NCI-H128 (cell line): ENCODE results near the gene CENPB.

Experiments
- DNase-seq: peaks from one replicate; lab custom pipeline; 2025; ENCODE audit not compliant: unreplicated experiment; lab: John Stamatoyannopoulos, UW

Gene CENPB

GRCh38 chr20:3751305-3751674, 35.2 kb downstream of the CENPB start:
- DNase-seq = no peak

DNA sequence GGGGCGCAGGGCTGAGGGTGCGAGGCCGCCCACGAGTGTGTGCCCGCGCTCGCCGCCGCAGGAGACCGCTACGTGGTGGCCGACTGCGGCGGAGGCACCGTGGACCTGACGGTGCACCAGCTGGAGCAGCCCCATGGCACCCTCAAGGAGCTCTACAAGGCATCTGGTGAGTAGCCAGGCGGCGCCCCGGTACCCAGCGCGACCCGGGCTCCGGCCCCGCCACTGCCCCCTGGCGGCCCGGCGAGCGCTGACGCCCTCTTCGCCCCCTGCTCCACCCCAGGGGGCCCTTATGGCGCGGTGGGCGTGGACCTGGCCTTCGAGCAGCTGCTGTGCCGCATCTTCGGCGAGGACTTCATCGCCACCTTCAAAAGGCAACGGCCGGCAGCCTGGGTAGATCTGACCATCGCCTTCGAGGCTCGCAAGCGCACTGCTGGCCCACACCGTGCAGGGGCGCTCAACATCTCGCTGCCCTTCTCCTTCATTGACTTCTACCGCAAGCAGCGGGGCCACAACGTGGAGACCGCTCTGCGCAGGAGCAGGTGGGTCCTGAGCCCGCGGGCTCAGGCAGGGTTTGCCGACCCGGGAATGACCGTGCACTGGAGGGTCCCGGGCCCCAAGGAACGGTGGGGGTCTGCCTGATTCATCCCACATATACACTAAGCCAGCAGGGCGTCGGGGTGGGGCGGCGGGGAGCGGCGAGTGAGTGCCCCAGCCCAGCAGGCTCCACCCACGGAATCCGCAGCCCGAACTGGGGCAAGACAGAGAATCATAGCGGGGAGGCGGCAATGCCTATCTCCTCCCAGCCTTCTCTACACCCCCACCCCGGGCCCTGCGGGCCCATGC, 36.6 kb downstream of the CENPB start:
- no peak for DNase-seq

GRCh38 chr20:3749087-3749688, 37.4 kb downstream of the CENPB start:
- no peak for DNase-seq

GRCh38 chr20:3748073-3748472, 38.5 kb downstream of the CENPB start:
- no peak for DNase-seq

DNA sequence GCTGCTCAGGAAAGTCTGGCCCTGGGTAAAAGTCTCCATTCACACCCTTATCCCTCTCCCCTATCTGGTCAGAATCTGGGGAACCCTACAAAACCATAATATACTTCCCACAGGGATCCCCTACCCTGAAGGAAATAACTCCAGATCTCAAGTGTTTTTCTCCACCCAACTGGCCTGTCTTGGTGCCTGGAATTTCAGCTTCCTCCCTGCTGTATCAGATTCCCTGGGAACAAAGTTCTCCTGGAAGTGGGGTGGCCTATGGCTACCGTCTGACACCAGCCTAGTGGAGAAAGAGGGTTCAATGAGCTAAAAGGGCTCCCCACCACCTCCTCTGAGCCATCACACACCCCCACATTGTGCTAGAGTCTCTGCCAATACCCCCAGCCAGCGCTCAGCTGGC, 39.1 kb downstream of the CENPB start:
- DNase-seq = no peak

DNA sequence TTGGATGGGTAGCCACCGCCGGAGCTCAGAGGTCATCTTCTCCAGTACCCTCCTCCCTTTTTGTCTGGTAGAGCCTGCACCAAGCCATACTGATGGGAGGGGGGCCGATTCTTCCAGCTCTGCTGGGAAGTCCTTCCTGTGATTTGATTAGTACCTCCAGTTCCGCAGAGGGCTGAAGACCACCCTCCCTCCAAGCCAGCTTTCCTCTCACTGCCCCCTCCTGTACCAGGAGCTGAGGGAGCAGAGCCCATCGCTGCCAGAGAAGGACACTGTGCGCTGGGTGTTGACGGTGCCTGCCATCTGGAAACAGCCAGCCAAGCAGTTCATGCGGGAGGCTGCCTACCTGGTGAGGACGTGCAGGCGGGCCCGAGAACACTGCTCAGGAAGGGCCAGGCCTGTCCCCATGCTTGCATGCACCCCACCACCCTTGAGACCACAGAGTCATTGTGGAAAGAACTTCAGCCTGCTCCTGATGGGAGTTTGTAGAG, 40.8 kb downstream of the CENPB start:
- no peak for DNase-seq

DNA sequence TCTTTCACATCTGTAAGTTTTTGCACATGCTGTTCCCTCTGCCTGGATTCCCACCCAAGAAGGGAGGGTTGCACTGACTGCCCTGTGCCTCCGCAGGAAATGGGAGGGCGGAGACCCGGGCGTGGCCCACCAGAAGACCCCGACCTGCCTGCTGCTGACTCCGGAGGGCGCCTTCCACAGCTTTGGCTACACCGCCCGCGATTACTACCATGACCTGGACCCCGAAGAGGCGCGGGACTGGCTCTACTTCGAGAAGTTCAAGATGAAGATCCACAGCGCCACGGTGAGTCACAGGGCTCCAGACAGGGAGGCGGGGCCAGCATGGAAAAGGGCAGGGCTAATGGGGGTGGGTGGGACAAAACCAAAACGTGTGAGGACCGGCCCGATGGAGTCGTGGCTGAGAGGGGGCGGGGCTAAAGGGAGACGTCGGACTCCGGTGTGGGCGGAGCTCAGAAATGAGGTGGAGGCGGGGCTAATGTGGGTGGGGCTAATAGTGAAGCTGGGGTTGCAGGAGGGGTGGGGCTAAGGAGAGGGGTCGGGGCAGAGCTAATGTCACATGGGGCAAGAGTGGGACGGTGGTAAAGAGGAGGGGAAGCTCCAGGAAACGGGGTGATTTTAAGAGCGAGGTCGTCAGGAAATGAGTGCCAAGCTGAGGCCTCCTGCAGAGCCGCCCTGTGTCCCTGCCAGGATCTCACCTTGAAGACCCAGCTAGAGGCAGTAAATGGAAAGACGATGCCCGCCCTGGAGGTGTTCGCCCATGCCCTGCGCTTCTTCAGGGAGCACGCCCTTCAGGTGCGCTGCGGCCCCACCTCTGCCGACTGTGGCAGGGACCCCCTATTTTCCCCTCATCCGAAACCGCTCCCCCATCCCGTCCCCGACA, 41.5 kb downstream of the CENPB start:
- no peak for DNase-seq

- DNase-seq = no peak
Observed at GRCh38 chr20:3744037-3744436, 42.5 kb downstream of the CENPB start.

DNA sequence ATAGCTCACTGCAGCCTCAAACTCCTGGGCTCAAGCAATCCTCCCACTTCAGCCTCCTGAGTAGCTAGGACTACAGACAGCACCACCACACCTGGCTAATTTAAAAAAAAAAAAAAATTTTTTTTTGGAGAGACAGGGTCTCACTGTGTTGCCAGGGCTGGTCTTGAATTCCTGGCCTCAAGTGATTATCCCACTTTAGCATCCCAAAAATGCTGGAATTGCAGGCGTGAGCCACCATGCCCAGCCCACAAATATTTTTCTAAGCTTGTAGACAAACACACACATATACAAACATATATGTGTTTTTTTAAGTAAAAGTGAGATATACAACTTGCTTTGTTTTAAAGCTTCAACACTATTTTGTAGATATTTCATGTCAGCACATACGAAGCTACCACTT, 43.3 kb downstream of the CENPB start:
- no peak for DNase-seq

- no peak for DNase-seq
Observed at GRCh38 chr20:3741836-3742458, 44.6 kb downstream of the CENPB start.

DNA sequence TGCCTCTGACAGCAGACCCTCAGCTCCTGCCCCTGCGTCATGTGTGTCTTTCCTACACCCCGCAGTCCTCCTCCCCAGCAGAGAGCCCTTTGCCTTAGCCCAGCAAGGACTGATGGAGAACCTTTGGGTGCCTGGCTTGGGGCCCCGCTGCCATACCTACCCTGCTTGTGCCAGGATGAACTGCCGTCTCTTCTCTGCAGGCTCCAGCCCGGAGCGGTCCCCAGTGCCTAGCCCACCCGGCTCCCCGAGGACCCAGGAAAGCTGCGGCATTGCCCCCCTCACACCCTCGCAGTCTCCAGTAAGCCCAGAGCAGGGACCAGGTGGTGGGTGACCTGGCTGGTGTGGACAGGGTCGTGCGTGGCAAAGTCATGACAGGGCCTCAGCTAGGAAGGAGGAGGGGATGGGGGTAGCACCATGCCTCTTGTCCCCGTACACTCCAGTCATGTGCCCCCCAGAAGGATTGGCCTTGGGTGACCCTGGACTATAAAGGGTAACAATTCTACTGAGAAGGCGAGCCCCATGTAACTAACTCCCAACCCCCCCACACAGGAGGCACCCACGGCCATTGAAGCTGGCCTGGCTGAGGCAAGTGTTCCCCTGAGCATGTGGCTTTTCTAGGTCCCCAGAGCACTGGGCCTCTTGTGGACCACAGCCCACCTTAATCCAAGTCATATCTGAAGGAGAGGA, 45.8 kb downstream of the CENPB start:
- no peak for DNase-seq

DNA sequence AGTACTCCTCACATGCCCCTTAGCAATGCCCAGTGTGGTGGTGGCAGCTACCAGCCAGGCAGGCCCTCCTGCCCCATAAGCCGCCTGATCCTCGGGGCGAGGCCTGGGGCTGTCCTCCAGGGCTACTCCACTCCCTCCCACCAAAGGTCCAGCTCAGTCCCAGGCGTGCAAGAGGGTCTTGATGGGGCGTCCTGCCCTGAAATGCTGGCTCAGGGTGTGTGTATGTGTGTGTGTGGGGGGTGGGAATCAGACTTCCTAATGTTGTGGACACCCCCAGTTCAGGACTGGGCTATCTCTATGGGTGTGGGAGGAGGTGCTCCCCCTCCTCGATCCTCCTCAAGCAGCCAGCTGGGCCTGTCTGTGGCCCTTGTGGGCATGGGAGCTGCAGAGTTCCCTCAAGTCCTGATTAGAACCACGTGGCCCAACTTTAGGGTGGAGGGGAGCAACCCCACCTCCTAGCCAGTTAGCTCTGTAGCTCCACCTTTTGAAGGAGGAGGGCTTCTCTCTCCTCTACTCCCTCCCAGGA, 46.6 kb downstream of the CENPB start:
- no peak for DNase-seq

GRCh38 chr20:3739054-3739925, 47.2 kb downstream of the CENPB start:
- no peak for DNase-seq

DNA sequence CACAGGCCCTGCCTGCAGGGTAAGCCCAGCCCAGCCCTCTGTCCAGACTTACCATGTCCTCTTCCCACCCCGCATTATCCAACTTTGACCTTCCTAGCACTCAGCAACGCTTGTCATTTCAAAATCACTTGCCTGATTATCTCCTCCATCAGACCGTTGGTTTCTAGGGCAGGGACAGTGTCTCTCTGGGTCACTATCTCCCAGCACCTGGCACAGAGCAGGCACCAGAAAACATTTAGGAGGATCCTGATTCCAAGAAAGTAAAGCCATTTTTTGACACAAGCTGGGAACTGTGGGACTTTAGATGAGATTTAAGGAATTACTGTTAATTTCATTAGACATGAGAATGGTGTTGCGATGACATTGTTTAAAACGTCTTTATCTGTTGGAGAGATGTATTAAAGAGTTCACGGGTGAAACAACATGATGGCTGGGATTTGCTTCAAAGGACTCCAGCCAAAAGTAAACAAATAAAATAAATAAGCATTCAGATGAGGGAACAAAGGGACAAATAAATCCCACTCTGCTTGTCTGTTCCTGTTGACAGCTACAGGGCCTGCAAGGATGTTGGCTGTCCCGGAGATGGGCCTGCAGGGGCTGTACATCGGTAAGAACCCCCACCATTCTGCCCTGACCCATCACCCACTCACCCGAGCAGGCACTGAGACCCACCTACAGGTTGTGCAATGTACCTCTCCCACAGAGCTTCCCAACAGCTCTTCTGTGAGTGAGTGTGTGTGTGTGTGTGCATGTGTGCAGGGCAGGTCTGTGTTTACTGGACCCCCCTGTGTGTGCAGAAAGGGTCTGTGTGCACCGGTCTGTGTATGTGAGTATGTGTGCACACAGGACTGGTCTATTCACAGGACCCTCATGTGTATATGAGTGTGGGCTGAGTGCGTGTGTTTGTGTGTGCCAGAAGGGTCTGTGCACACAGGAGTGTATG, 48.2 kb downstream of the CENPB start:
- no peak for DNase-seq

DNA sequence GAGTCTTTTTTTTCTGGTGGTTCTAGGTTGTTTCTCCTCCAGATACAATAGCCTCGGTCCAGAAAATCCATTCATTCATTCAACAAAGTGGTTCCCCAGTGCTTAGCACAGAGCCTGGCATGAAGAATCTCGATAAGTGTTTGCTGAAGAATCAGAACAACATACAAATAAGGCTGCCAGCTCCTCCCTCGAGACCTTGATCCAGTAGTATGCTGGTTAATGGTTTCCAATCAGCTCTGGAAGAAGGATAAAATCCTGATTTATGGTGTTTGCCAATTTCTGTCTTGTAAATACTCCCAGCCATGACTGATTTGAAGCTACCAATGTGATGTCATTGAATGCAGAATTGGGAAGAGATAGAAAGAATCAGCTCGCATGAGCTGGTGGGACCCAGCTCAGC, 50.8 kb downstream of the CENPB start:
- no peak for DNase-seq

DNA sequence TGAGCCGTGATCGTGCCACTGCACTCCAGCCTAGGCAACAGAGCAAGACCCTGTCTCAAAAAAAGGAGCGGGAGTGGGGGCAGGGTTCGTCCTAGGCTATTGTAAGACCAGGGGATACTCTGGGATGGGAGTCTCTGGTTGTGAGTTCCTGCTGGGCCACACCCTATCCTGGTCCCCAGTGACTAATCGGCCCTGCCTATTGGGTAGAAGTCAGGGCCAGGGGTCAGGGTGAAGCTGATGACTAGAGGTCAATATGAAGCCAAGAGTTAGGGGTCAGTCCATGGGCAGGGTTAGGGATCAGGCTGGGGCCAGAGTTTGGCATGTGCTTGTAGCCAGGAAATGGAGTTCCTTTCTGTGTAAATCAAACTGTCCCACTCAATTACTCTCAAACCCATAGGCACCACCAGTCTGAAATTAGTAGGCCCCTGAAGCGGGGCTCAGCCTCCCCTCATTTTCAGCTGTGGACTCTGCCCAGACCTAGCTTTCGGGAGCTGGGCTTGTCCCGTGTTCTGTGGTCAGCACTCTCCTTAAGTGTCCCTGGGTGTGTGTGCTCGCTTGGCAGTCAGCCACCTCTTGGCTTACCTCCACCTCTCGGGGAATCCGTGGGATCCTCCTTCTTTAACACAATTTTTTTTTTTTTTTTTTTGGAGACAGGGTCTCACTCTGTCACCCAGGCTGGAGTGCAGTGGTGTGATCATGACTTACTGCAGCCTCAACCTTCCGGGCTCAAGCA, 52.3 kb downstream of the CENPB start:
- no peak for DNase-seq
